Activated CD8-positive, alpha-beta T cell treated with anti-CD3 and anti-CD28 coated beads, Interleukin-2, amount 10 ng/mL, durations not matched to agents 7 days and 5 days (primary cell): ENCODE measurements around the gene RAB36. TPM values are rescaled to one million over a fixed set of nuclear protein-coding genes. Genes with fewer than 3 reads are reported as not detected.
A peak's percentile ranks its signal among the peaks of the same experiment; 100 is the strongest.

Experiments used
- ATAC-seq: fragments of 150-1000 bp; cut with Tn5 transposase; one replicate; pipeline ENCODE4 v1.10.0; 2021; ENCODE audit warnings: moderate library complexity
- CTCF ChIA-PET: fragments of 350-600 bp; sonication (Branson Sonifier 250); formaldehyde crosslinking; loops from one replicate; lab custom pipeline; 2021; ENCODE audit warnings: antibody characterized with exemption; lab: Charles Lee
- POLR2A ChIA-PET: fragments of 350-600 bp; sonication (Branson Sonifier 250); formaldehyde crosslinking; loops from one replicate; lab custom pipeline; 2021; ENCODE audit warnings: antibody characterized with exemption; lab: Charles Lee
- DNase-seq: peaks from one replicate; pipeline ENCODE4 v3.0.0-alpha.2; 2020
- H3K27ac Mint-ChIP-seq: one replicate; pipeline ENCODE4 v1.8.0; 2021; ENCODE audit warnings: mild to moderate bottlenecking, mixed read lengths
- H3K27me3 Mint-ChIP-seq: one replicate; pipeline ENCODE4 v1.8.0; 2021; ENCODE audit warnings: low read depth, mixed read lengths
- H3K36me3 Mint-ChIP-seq: one replicate; pipeline ENCODE4 v1.8.0; 2021; ENCODE audit warnings: low read depth, mixed read lengths
- H3K4me1 Mint-ChIP-seq: one replicate; pipeline ENCODE4 v1.8.0; 2021; ENCODE audit warnings: low read depth, mixed read lengths
- H3K4me3 Mint-ChIP-seq: one replicate; pipeline ENCODE4 v1.8.0; 2021; ENCODE audit warnings: mild to moderate bottlenecking, mixed read lengths
- H3K9me3 Mint-ChIP-seq: one replicate; pipeline ENCODE4 v1.8.0; 2022; ENCODE audit warnings: mixed read lengths; ENCODE audit not compliant: insufficient read depth
- total RNA-seq, 2 experiments: library from RNA; stranded (reverse); gene quantifications; one replicate each; pipeline ENCODE4 v1.2.3, GENCODE V29; 2021

The RAB36 gene, protein sequence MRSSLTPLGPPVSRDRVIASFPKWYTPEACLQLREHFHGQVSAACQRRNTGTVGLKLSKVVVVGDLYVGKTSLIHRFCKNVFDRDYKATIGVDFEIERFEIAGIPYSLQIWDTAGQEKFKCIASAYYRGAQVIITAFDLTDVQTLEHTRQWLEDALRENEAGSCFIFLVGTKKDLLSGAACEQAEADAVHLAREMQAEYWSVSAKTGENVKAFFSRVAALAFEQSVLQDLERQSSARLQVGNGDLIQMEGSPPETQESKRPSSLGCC
- total RNA-seq: 1 to 10 TPM in 1 of 2 experiments, under 1 TPM in 1; 0.79 to 1.0 TPM

GRCh38 chr22:23144932-23145877 lies at the start of gene RAB36:
Gene RAB36, plus strand, starts transcription at chr22:23145477. Its CDS starts 1,140 bp downstream, at chr22:23146617.
- Mint-ChIP-seq H3K4me1 (peaks cover 45% of the 10 kb centered on the region), H3K27me3 (peaks cover 5% of the 10 kb centered on the region), H3K9me3 (no peaks in the 10 kb centered on the region), H3K36me3 (no peaks in the 10 kb centered on the region), H3K27ac (peak within 1 kb of the TSS; percentile 49), H3K4me3 (peak within 1 kb of the TSS; percentile 63)
- CTCF ChIA-PET: interaction anchor here (0.7 to 2.2 kb wide), 7 partner anchors 11 to 261 kb away, joined by 3 to 10 read pairs (median 4); no protein-coding TSS in a partner anchor
- ATAC-seq (peak; percentile 63), DNase-seq (peak; percentile 92)
- POLR2A ChIA-PET: interaction anchor here (0.7 kb wide), 1 partner anchor 14 kb away, joined by 3 read pairs; no protein-coding TSS in a partner anchor

- POLR2A ChIA-PET: no interaction called here
- no peaks in the 10 kb centered on the region for H3K9me3 Mint-ChIP-seq
- no peaks in the 10 kb centered on the region for H3K4me1 Mint-ChIP-seq
These were observed 49.4 kb upstream of the RAB36 start for GRCh38 chr22:23095733-23096342.

GRCh38 chr22:23097412-23098229 lies 47.7 kb upstream of the RAB36 start:
- DNase-seq (no peak), ATAC-seq (no peak)
- CTCF ChIA-PET: no interaction called here
- no peaks in the 10 kb centered on the region for H3K27me3 Mint-ChIP-seq
- H3K4me1 Mint-ChIP-seq: no peaks in the 10 kb centered on the region
- H3K36me3 Mint-ChIP-seq: no peaks in the 10 kb centered on the region
- no peak overlapping the region for H3K4me3 Mint-ChIP-seq
- peak overlapping the region; percentile 39 for H3K27ac Mint-ChIP-seq
- no peaks in the 10 kb centered on the region for H3K9me3 Mint-ChIP-seq
- POLR2A ChIA-PET: interaction anchor here (0.6 kb wide), 1 partner anchor 411 kb away, joined by 3 read pairs; no protein-coding TSS in a partner anchor

More at GRCh38 chr22:23095733-23096342, 49.4 kb upstream of the RAB36 start:
- CTCF ChIA-PET: no interaction called here
- DNase-seq: no peak
- H3K27me3 Mint-ChIP-seq: no peaks in the 10 kb centered on the region
- ATAC-seq: no peak
- no peaks in the 10 kb centered on the region for H3K36me3 Mint-ChIP-seq
- H3K27ac Mint-ChIP-seq: no peak overlapping the region
- H3K4me3 Mint-ChIP-seq: no peak overlapping the region

- CTCF ChIA-PET: no interaction called here
- POLR2A ChIA-PET: no interaction called here
- H3K4me1 Mint-ChIP-seq: no peaks in the 10 kb centered on the region
- H3K27ac Mint-ChIP-seq: peak overlapping the region; percentile 39
- no peaks in the 10 kb centered on the region for H3K36me3 Mint-ChIP-seq
- H3K4me3 Mint-ChIP-seq: no peak overlapping the region
- H3K9me3 Mint-ChIP-seq: no peaks in the 10 kb centered on the region
- DNase-seq (no peak), ATAC-seq (no peak)
- no peaks in the 10 kb centered on the region for H3K27me3 Mint-ChIP-seq
These were observed 47.0 kb upstream of the RAB36 start for GRCh38 chr22:23098230-23098705.

GRCh38 chr22:23098718-23099530 lies 46.4 kb upstream of the RAB36 start:
- ChIA-PET CTCF (no interaction called here), POLR2A (no interaction called here)
- Mint-ChIP-seq H3K9me3 (no peaks in the 10 kb centered on the region), H3K4me1 (no peaks in the 10 kb centered on the region), H3K36me3 (no peaks in the 10 kb centered on the region), H3K27ac (no peak overlapping the region), H3K4me3 (no peak overlapping the region), H3K27me3 (no peaks in the 10 kb centered on the region)
- DNase-seq: no peak
- no peak for ATAC-seq

DNA sequence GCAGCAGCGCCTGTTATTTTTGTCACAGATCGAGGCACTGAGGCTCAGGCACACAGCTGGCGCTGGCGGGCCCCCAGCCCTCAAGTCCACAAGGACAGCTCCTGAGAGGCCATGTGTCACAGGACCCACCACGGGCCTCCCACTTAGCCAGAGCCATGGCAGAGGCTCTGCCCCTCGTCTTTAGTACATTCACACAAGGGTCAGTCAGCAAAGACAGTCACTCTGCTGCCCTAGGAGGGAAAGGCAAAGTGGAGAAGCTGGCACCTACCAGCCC lies 45.8 kb upstream of the RAB36 start:
- no peaks in the 10 kb centered on the region for H3K4me1 Mint-ChIP-seq
- CTCF ChIA-PET: no interaction called here
- ATAC-seq (no peak), DNase-seq (no peak)
- H3K4me3 Mint-ChIP-seq: no peak overlapping the region
- no peaks in the 10 kb centered on the region for H3K36me3 Mint-ChIP-seq
- H3K27ac Mint-ChIP-seq: no peak overlapping the region
- H3K9me3 Mint-ChIP-seq: no peaks in the 10 kb centered on the region
- POLR2A ChIA-PET: no interaction called here
- no peaks in the 10 kb centered on the region for H3K27me3 Mint-ChIP-seq

DNA sequence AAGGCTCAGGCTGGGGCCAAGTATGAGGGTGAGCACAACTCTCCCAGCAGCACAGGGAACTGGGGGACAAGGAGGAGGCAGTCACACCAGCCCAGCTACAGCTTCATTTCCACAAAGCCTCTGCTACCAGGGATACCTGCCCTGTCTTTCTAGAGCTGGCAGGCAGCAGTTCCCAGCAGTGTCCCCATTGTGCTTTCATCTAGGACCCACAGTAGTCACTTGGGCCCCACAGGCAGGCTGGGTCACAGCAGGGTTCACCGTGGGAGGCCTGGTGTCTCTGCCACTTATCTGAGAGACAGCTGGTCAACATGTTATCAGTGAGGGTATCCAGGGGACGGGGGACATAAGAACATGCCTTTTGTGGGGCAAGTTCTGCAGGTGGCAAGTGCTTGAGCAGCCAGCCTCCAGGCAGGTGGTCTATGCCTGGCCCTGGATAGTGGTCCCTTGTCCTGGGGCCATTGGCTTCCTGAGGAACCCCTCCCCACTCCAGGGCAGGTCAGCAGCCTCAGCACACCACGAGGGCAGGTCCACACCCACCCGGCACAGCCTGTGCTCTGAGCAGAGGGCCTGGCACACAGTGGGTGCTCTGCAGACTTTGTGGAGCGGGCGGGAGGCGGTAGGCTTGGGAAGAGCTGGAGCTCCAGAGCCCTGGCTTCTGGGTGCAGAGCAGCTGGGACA lies 45.0 kb upstream of the RAB36 start:
- Mint-ChIP-seq H3K27ac (no peak overlapping the region), H3K9me3 (no peaks in the 10 kb centered on the region), H3K27me3 (no peaks in the 10 kb centered on the region), H3K4me1 (no peaks in the 10 kb centered on the region), H3K36me3 (no peaks in the 10 kb centered on the region), H3K4me3 (no peak overlapping the region)
- DNase-seq (no peak), ATAC-seq (no peak)
- ChIA-PET CTCF (no interaction called here), POLR2A (no interaction called here)

DNA sequence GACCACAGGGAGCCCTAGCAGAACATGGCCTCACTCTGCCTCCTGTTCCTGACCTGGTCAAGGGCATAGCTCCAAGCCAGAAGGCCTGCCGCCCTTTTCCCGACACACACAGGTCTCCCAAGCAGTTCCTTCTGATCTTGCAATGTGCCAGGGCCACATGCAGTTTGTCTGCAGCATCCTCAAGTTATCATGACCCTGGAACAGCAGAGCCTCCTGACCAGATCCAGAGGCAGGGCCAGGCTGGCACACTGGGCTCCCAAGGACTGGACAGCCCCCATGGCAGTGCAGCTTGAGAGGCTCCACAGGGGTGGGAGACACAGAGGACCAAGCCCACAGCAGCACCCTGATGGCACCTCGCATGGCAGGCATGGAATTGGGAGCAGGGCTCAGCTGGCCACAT lies 43.8 kb upstream of the RAB36 start:
- no peak overlapping the region for H3K27ac Mint-ChIP-seq
- ATAC-seq: no peak
- POLR2A ChIA-PET: no interaction called here
- no peaks in the 10 kb centered on the region for H3K27me3 Mint-ChIP-seq
- H3K4me3 Mint-ChIP-seq: no peak overlapping the region
- DNase-seq: no peak
- H3K36me3 Mint-ChIP-seq: no peaks in the 10 kb centered on the region
- no peaks in the 10 kb centered on the region for H3K9me3 Mint-ChIP-seq
- H3K4me1 Mint-ChIP-seq: no peaks in the 10 kb centered on the region
- CTCF ChIA-PET: no interaction called here

DNA sequence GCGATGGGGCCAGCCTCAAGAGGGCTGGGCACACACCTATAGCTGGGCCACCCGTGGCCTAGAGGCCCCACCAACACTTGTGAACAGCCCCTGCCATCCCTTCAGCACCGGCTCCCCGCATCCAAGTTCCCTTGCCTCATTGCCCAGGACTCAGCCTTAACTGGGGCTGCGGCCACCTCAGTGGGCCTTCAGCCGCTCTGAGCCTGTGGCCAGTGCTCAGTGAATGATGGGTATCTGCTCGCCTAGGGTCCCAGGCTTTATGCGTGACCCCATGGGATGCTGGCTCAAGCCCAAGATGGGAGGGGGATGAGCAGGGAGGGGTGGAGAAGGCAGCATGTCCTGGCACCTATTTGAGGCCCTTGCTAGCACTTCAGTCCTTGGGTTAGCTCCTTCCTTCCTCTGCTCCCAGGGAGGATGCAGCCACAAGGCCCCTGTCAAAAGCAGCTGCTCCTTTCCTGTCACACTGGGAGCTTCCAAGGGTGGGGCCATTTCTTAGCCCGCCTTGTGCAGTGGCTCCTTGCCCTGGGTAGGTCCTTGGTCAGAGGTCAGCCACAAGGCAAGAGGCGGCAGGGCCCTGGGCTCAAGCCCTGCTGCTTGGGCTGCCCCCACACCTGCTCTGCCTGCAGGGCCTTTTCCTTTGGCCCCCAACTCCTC lies 43.1 kb upstream of the RAB36 start:
- ATAC-seq (no peak), DNase-seq (no peak)
- Mint-ChIP-seq H3K27ac (no peak overlapping the region), H3K36me3 (no peaks in the 10 kb centered on the region), H3K9me3 (no peaks in the 10 kb centered on the region), H3K4me3 (no peak overlapping the region), H3K4me1 (no peaks in the 10 kb centered on the region), H3K27me3 (no peaks in the 10 kb centered on the region)
- ChIA-PET POLR2A (no interaction called here), CTCF (no interaction called here)

DNA sequence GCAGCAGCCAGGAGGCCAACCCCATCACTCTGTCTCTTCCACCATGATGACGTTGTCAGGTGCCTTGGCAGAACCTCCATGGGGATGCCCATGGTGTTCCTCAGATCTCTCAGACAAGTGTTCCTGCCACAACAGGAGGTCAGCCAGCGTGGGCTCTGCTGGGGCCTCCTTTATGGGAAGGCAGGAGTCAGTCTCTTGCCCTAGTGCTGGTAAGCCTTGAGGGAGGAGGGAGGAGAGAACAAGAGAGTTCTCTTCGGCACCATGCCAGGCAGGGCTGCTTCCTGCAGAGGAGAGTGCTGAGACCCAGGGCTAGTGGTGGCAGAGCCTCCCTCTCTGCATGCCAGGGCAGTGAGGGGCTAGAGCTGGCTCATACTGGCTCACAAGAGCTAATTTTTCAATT lies 42.5 kb upstream of the RAB36 start:
- no peak overlapping the region for H3K27ac Mint-ChIP-seq
- no peaks in the 10 kb centered on the region for H3K27me3 Mint-ChIP-seq
- no peak overlapping the region for H3K4me3 Mint-ChIP-seq
- DNase-seq (no peak), ATAC-seq (no peak)
- H3K36me3 Mint-ChIP-seq: no peaks in the 10 kb centered on the region
- CTCF ChIA-PET: no interaction called here
- H3K9me3 Mint-ChIP-seq: no peaks in the 10 kb centered on the region
- POLR2A ChIA-PET: no interaction called here
- no peaks in the 10 kb centered on the region for H3K4me1 Mint-ChIP-seq
